HG03135 (cell line): ENCODE data around the gene IRF6.

Experiments used
- ATAC-seq: cut with Tn5 transposase; IDR thresholded peaks from one replicate; pipeline ENCODE4 v1.9.1; 2021; ENCODE audit warnings: mild to moderate bottlenecking, moderate library complexity; ENCODE audit not compliant: unreplicated experiment

IRF6 gene

GRCh38 chr1:209736490-209737117 lies 69.3 kb downstream of the IRF6 start:
- ATAC-seq, result no peak
